ENCODE results near the gene CCDC78.

DNA sequence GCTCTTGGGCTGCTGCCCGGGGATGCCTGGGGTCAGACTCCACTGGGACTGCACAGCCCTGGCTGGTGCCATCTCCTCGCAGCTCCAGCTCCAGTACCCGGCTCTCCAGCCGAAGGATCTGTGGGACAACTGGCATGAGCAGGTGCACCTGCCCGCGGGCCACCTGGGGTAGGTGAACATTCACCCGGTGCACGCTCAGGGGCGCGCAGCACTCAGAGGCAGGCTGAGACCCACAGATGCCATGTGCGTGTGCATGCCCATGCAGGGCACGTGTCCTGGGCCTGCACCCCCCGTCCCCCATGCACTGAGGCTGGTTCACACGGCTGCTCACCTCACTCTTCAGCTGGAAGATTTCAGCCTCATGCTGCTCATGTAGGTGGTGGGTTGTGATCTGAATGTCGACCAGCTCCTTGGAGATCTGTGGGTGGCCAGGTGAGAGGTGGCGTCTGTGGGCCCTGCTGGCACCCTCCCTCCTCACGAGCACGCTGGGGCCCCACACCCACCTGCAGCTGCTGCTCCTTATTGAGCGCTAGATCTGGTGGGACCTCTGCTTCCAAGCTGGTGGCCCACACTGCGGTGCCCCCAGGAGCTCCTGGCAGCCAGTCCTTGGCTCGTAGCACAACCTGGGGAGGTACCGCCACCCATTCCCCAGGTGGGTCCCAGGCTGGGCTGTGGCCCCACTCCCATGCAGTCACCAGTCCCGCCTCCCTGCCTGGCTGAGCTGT lies 618 bp downstream of the CCDC78 start:
- TF ChIP-seq TCF7L2 (IDR thresholded peaks at IDR 0.05; ENCODE audit: borderline replicate concordance, extremely low read depth, insufficient read depth, insufficient read length) (no peak), ZNF274 (IDR thresholded peaks at IDR 0.05; ENCODE audit: low read depth, low read length) (no peak), SRF (IDR thresholded peaks at IDR 0.05; ENCODE audit: low read depth) (no peak)

Measured in HCT116 (cell line).